ENCODE measurements around the gene CENPP.

The CENPP gene

DNA sequence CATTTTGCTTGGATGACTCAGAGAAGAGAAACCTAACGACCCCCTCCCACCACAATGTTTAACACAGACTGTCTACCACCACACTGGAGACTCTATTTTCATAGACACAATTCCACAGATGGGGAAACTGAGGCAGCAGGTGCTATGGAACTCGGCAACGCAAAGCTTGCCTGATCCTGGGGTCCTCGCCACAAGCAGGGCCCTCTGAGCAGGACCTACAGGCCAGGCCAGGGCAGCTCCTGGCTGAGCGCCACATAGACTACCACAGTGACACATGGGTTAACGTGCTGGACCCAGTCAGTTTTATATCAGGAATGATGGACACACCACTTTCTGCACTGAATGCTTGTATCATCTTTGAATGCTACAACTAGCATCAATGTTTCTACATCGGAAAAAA is 332.4 kb downstream of the CENPP start:
- H3K36me3 ChIP-seq (ENCODE audit: control insufficient read depth, insufficient read depth, low read length) = peaks cover 18% of the 10 kb centered on the region
- no peak for DNase-seq (ENCODE audit: extremely low read depth, insufficient read length)
- H3K4me3 ChIP-seq (replicated peaks; ENCODE audit: low read depth, low read length) = no peak overlapping the region
- H3K27me3 ChIP-seq (replicated peaks; ENCODE audit: control insufficient read depth, insufficient read depth, low read length) = no peaks in the 10 kb centered on the region
- TF ChIP-seq, protein P1, sequence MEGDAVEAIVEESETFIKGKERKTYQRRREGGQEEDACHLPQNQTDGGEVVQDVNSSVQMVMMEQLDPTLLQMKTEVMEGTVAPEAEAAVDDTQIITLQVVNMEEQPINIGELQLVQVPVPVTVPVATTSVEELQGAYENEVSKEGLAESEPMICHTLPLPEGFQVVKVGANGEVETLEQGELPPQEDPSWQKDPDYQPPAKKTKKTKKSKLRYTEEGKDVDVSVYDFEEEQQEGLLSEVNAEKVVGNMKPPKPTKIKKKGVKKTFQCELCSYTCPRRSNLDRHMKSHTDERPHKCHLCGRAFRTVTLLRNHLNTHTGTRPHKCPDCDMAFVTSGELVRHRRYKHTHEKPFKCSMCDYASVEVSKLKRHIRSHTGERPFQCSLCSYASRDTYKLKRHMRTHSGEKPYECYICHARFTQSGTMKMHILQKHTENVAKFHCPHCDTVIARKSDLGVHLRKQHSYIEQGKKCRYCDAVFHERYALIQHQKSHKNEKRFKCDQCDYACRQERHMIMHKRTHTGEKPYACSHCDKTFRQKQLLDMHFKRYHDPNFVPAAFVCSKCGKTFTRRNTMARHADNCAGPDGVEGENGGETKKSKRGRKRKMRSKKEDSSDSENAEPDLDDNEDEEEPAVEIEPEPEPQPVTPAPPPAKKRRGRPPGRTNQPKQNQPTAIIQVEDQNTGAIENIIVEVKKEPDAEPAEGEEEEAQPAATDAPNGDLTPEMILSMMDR (IDR thresholded peaks at IDR 0.05; ENCODE audit: insufficient read depth, low read length, poor library complexity, severe bottlenecking) = no peak

- DNase-seq (ENCODE audit: extremely low read depth, insufficient read length) = no peak
- no peak overlapping the region for H3K4me3 ChIP-seq (replicated peaks; ENCODE audit: low read depth, low read length)
- TF ChIP-seq, protein P1 (IDR thresholded peaks at IDR 0.05; ENCODE audit: insufficient read depth, low read length, poor library complexity, severe bottlenecking) = no peak
- peaks cover 18% of the 10 kb centered on the region for H3K36me3 ChIP-seq (ENCODE audit: control insufficient read depth, insufficient read depth, low read length)
- no peaks in the 10 kb centered on the region for H3K27me3 ChIP-seq (replicated peaks; ENCODE audit: control insufficient read depth, insufficient read depth, low read length)
Observed at GRCh38 chr9:92658611-92659010, 332.9 kb downstream of the CENPP start.

GRCh38 chr9:92659601-92660000 is 333.8 kb downstream of the CENPP start:
- no peak overlapping the region for H3K4me3 ChIP-seq (replicated peaks; ENCODE audit: low read depth, low read length)
- H3K36me3 ChIP-seq (ENCODE audit: control insufficient read depth, insufficient read depth, low read length) = peaks cover 15% of the 10 kb centered on the region
- DNase-seq (ENCODE audit: extremely low read depth, insufficient read length) = no peak
- TF ChIP-seq, protein P1 (IDR thresholded peaks at IDR 0.05; ENCODE audit: insufficient read depth, low read length, poor library complexity, severe bottlenecking) = no peak
- no peaks in the 10 kb centered on the region for H3K27me3 ChIP-seq (replicated peaks; ENCODE audit: control insufficient read depth, insufficient read depth, low read length)

GRCh38 chr9:92660266-92660665 is 334.5 kb downstream of the CENPP start:
- no peak overlapping the region for H3K4me3 ChIP-seq (replicated peaks; ENCODE audit: low read depth, low read length)
- H3K36me3 ChIP-seq (ENCODE audit: control insufficient read depth, insufficient read depth, low read length) = peaks cover 13% of the 10 kb centered on the region
- DNase-seq (ENCODE audit: extremely low read depth, insufficient read length) = no peak
- TF ChIP-seq, protein P1 (IDR thresholded peaks at IDR 0.05; ENCODE audit: insufficient read depth, low read length, poor library complexity, severe bottlenecking) = no peak
- H3K27me3 ChIP-seq (replicated peaks; ENCODE audit: control insufficient read depth, insufficient read depth, low read length) = no peaks in the 10 kb centered on the region

DNA sequence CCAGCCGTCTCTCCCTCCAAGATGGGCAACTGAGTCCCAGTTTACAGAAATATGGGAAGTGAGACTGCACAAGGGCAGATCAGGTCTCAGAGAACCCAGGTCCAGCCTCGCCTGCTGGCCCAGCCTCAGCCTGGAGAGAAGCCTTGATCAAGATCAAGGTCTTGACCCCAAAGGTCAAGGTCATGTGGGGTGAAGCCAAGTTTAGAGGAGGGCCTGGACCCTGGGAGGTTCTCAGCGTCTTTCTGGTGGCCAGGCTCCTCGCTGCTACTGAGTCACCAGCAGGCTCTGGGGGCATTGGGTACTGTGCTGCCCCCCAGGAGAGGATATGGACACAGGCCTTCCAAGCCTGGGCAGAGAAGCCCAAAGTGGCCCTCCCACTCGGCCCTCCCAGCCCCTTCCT is 335.4 kb downstream of the CENPP start:
- TF ChIP-seq, protein P1 (IDR thresholded peaks at IDR 0.05; ENCODE audit: insufficient read depth, low read length, poor library complexity, severe bottlenecking) = no peak
- H3K27me3 ChIP-seq (replicated peaks; ENCODE audit: control insufficient read depth, insufficient read depth, low read length) = no peaks in the 10 kb centered on the region
- DNase-seq (ENCODE audit: extremely low read depth, insufficient read length) = no peak
- no peak overlapping the region for H3K4me3 ChIP-seq (replicated peaks; ENCODE audit: low read depth, low read length)
- H3K36me3 ChIP-seq (ENCODE audit: control insufficient read depth, insufficient read depth, low read length) = peaks cover 14% of the 10 kb centered on the region

DNA sequence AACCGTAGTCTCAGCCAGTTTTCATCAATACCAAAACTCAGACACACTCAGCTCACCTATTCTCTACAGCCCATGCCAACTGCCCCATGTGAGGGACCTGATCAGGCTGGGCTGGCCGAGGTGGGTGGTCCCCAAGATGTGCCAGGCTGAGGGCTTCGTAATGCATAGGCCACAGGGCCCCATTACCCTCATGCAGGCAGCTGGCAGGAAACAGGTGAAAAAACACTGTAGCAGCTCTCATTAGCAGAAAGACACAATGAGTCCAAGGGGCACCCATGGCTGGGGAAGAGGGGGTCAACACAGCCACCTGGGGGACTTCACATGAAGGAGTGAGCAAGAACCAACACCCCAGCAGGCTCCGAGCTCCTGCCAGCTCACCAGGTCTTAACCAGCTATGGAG is 336.0 kb downstream of the CENPP start:
- peaks cover 19% of the 10 kb centered on the region for H3K36me3 ChIP-seq (ENCODE audit: control insufficient read depth, insufficient read depth, low read length)
- TF ChIP-seq, protein P1 (IDR thresholded peaks at IDR 0.05; ENCODE audit: insufficient read depth, low read length, poor library complexity, severe bottlenecking) = no peak
- no peak for DNase-seq (ENCODE audit: extremely low read depth, insufficient read length)
- no peak overlapping the region for H3K4me3 ChIP-seq (replicated peaks; ENCODE audit: low read depth, low read length)
- no peaks in the 10 kb centered on the region for H3K27me3 ChIP-seq (replicated peaks; ENCODE audit: control insufficient read depth, insufficient read depth, low read length)
